ACC112 (cell line): ENCODE measurements around the gene PDE5A.
"Not testable (repeated sequence)": the region's sequence is repeated elsewhere in the genome, so short reads cannot be mapped to it uniquely, and the experiment has no call there.

ENCODE experiments used
- H2AFZ ChIP-seq: fragments of 200-600 bp; sonication (generic); one replicate; pipeline ENCODE4 v1.6.0; 2017; ENCODE audit warnings: antibody characterized with exemption, low read length; ENCODE audit not compliant: unreplicated experiment
- H3K27ac ChIP-seq: fragments of 200-600 bp; sonication (generic); 2 replicates; pipeline ENCODE4 v1.5.1; 2014; ENCODE audit warnings: low read depth, mild to moderate bottlenecking, antibody characterized with exemption, low read length, moderate library complexity
- H3K27me3 ChIP-seq: fragments of 200-600 bp; sonication (generic); 2 replicates; pipeline ENCODE4 v1.6.1; 2014; ENCODE audit warnings: mild to moderate bottlenecking, antibody characterized with exemption, low read length, moderate library complexity, mixed read lengths; ENCODE audit not compliant: insufficient read depth
- H3K36me3 ChIP-seq: fragments of 200-600 bp; sonication (generic); 2 replicates; pipeline ENCODE4 v1.6.1; 2016; ENCODE audit warnings: mild to moderate bottlenecking, antibody characterized with exemption, low read length, moderate library complexity, mixed read lengths; ENCODE audit not compliant: insufficient read depth
- H3K4me1 ChIP-seq: fragments of 200-600 bp; sonication (generic); one replicate; pipeline ENCODE4 v1.6.1; 2016; ENCODE audit warnings: low read length, mixed read lengths; ENCODE audit not compliant: insufficient read depth, unreplicated experiment, control insufficient read depth
- H3K4me3 ChIP-seq: fragments of 200-600 bp; sonication (generic); 2 replicates; pipeline ENCODE4 v1.5.1; 2014; ENCODE audit warnings: mild to moderate bottlenecking, low read depth, low read length
- H3K79me2 ChIP-seq: fragments of 200-600 bp; sonication (generic); one replicate; pipeline ENCODE4 v1.6.0; 2016; ENCODE audit warnings: low read length; ENCODE audit not compliant: control insufficient read depth, unreplicated experiment, insufficient read depth

Gene PDE5A

GRCh38 chr4:119646347-119647071 lies 17.9 kb upstream of the PDE5A start:
- Histone ChIP-seq H2AFZ (no peak overlapping the region), H3K4me1 (no peaks in the 10 kb centered on the region), H3K36me3 (no peaks in the 10 kb centered on the region), H3K79me2 (no peaks in the 10 kb centered on the region), H3K27me3 (no peaks in the 10 kb centered on the region), H3K4me3 (no peak overlapping the region), H3K27ac (no peak overlapping the region)

DNA sequence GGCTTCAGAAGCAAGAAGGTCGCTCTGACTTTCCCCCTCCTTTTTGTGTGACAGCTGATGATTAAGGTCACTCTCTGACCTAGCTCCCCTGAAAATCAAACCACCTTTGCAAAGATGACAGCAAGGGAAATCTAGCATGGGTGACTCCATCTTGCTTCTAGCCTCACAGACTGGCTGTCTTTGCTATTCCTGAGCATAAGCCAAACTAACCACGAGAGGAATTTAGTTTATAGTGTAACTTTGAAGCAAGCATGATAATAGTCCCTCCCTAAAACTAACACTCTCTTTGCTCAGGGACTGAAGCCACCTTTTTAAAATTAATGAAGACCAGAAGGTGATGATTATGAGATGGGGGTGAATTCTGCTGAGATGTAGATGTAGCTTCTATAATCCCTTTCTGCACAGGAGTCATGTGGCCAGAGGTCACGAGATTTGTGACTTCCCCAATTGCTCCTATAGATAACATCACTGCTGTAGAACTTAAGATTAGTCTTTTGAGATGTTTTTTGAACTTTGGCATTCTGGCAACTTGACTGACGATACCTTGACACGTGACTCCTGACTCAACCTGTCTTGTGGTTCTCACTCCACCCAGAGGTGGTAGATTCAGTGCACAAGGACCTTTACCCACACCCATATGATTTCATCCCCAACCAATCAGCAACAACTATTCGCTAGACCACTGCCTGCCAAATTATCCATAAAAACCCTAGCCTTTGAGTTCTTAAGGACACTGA lies 14.9 kb upstream of the PDE5A start:
- no peaks in the 10 kb centered on the region for H3K27me3 ChIP-seq
- no peaks in the 10 kb centered on the region for H3K79me2 ChIP-seq
- no peaks in the 10 kb centered on the region for H3K4me1 ChIP-seq
- no peak overlapping the region for H3K4me3 ChIP-seq
- H2AFZ ChIP-seq, result no peak overlapping the region
- H3K36me3 ChIP-seq, result no peaks in the 10 kb centered on the region
- H3K27ac ChIP-seq, result no peak overlapping the region

DNA sequence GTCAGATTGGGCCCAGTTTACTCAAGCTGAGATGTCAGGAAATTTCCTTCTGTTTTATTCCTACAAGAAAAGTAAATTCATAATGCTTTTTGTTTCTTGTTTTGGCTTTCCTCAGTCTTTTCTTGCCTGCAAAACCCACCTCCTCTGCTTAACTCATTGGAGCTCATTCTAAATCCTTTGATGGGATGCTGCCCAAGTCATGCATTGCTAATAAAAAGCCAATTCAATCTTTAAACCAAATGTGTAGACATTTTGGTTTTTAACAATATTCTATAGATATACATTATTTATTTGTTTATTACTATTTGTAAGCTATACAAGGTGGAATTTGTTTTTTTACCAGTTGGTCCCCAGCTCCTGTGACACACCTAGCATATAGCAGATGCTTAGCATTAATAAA lies 13.2 kb upstream of the PDE5A start:
- H3K79me2 ChIP-seq, result no peaks in the 10 kb centered on the region
- H3K36me3 ChIP-seq, result no peaks in the 10 kb centered on the region
- no peak overlapping the region for H3K27ac ChIP-seq
- no peaks in the 10 kb centered on the region for H3K27me3 ChIP-seq
- no peak overlapping the region for H3K4me3 ChIP-seq
- no peaks in the 10 kb centered on the region for H3K4me1 ChIP-seq
- H2AFZ ChIP-seq, result no peak overlapping the region

DNA sequence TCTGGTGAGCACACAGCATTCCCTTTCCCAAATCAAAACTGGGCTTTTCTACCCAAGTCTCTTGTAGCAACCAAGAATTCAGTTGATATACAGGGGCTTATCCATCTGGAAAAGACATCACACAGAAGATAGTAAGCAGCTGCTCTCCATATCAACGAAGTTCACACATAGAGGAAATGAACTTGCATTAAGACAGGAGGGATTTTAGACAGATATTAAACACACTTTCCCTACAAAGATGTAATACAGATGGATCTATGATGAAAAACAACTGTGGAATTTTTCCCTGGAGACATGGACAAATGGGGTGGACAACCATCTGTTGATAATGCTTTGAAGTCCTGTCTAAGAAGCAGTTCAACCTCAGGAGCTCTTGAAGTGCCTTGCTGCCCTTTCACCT lies 9.8 kb upstream of the PDE5A start:
- Histone ChIP-seq H3K79me2 (no peaks in the 10 kb centered on the region), H3K4me1 (no peaks in the 10 kb centered on the region), H3K36me3 (no peaks in the 10 kb centered on the region), H3K27ac (no peak overlapping the region), H2AFZ (no peak overlapping the region), H3K4me3 (no peak overlapping the region), H3K27me3 (no peaks in the 10 kb centered on the region)

GRCh38 chr4:119636851-119637250 lies 8.2 kb upstream of the PDE5A start:
- not testable (repeated sequence) for H3K79me2 ChIP-seq

GRCh38 chr4:119632216-119632615 lies 3.6 kb upstream of the PDE5A start:
- Histone ChIP-seq H3K4me3 (no peak overlapping the region), H3K27ac (no peak overlapping the region), H3K27me3 (no peaks in the 10 kb centered on the region), H3K4me1 (peaks cover 8% of the 10 kb centered on the region), H2AFZ (peak overlapping the region; percentile 23), H3K36me3 (no peaks in the 10 kb centered on the region), H3K79me2 (no peaks in the 10 kb centered on the region)

More at GRCh38 chr4:119636851-119637250, 8.2 kb upstream of the PDE5A start:
- not testable (repeated sequence) for H2AFZ ChIP-seq, H3K27ac ChIP-seq, H3K27me3 ChIP-seq, H3K4me1 ChIP-seq, H3K36me3 ChIP-seq, H3K4me3 ChIP-seq

DNA sequence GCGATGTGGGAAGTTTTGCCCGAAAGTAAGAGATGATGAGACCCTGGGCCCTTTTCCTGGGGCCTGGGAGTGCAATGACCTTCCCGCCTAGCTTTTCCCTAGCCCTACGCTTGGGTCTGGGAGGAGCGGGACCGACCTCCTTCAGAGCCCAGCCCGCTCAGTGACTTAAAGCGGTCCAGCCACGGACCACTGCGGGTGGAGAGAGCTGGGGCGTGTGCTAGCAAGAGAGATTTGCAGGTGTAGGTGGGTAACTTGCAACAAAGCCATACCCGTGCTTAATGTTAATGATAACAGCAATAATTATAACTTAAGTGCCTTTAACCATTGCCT lies 503 bp upstream of the PDE5A start:
- Histone ChIP-seq H3K36me3 (no peaks in the 10 kb centered on the region), H3K4me3 (peak overlapping the region; percentile 97), H3K4me1 (peaks cover 15% of the 10 kb centered on the region), H3K27ac (no peak overlapping the region), H2AFZ (peak overlapping the region; percentile 53), H3K27me3 (no peaks in the 10 kb centered on the region), H3K79me2 (no peaks in the 10 kb centered on the region)

DNA sequence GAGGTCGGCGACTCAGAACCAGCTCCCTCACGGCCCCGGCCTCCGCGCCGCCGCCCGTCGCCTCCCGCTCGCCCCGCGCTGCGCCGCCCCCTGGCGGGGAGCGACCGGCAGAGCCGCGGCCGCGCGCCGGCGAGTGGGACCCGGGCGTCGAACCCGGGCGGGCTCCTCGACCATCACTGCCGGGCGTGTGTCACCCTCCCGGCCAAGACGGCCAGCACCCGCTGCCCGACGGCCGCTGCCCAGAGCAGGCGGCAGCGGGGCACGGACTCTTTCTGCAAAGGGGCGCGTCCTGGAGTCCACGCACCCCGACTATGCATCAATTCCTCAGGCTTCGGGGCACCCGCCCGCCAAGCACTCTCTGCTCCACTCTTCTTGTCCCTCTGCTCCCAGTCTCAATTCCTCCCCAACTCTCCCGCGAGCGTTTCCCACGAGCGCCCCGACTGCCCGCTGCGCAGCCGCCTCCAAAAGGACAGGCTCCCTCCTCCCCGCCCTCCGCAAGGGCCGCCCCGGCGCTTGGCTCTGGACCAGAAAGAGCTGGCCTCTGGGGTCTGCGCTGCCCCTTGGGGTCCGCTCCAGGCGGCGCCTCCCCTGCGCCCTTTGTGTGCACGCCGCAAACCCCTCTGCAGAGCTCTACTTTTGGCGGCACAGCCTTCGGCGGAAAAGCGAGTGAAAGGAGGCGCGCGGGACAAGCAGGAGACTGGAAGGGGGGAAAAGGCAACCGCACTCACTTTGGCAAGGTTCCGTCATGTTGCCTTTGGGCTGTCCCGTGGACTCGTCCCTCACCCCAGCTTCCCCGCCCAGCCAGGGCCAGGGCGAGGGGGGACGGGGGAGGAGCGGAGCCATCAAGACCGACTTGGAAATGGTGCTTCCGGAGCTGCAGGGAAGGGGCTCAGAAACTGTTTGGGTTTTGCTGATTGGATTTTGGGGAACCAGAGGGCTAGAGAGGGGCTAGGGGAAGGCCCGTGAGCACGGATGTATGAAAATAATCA lies 1.0 kb downstream of the PDE5A start:
- Histone ChIP-seq H2AFZ (peak overlapping the region; percentile 100), H3K4me3 (peak overlapping the region; percentile 97), H3K27me3 (no peaks in the 10 kb centered on the region), H3K36me3 (no peaks in the 10 kb centered on the region), H3K4me1 (peaks cover 22% of the 10 kb centered on the region), H3K79me2 (no peaks in the 10 kb centered on the region), H3K27ac (no peak overlapping the region)

GRCh38 chr4:119626943-119627266 lies 1.7 kb downstream of the PDE5A start:
- Histone ChIP-seq H3K27ac (no peak overlapping the region), H3K27me3 (no peaks in the 10 kb centered on the region), H3K79me2 (no peaks in the 10 kb centered on the region), H2AFZ (peak overlapping the region; percentile 100), H3K4me3 (peak overlapping the region; percentile 97), H3K4me1 (peaks cover 16% of the 10 kb centered on the region), H3K36me3 (no peaks in the 10 kb centered on the region)

DNA sequence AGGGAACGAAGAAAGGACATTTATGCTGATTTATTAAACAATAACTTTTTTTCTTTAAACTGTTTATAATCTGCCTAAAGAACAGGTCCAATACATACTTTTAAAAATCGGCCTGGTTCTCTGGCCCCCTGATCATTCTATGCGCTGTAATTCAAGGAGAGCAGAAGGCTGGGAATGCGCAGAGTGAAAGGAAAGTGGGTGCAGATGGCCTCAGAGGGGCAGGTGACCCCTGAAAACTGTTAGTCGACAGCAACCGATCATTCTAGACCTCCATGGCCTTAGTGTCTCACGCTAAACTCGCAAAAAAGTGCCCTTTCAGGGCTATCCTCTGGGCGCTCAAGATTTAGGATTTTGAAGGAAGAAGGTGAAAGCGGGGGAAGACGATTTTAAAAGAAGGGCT lies 2.2 kb downstream of the PDE5A start:
- Histone ChIP-seq H3K4me3 (peak overlapping the region; percentile 97), H2AFZ (peak overlapping the region; percentile 100), H3K36me3 (no peaks in the 10 kb centered on the region), H3K27me3 (no peaks in the 10 kb centered on the region), H3K4me1 (peaks cover 16% of the 10 kb centered on the region), H3K79me2 (no peaks in the 10 kb centered on the region), H3K27ac (no peak overlapping the region)
